SK-N-MC (cell line): ENCODE results near the gene KLRC1.
"Not testable (repeated sequence)": the region's sequence is repeated elsewhere in the genome, so short reads cannot be mapped to it uniquely, and the experiment has no call there.

Experiments
- DNase-seq: peaks from one replicate; pipeline ENCODE4 v3.0.0-alpha.2; 2011; ENCODE audit warnings: low read depth, low spot score
- H3K27ac ChIP-seq: fragments of 200-600 bp; sonication (generic); 2 replicates; pipeline ENCODE4 v1.5.1; 2016; ENCODE audit warnings: mixed run types
- H3K36me3 ChIP-seq: fragments of 200-600 bp; sonication (generic); 2 replicates; pipeline ENCODE4 v1.6.1; 2017; ENCODE audit warnings: antibody characterized with exemption, low read length, mixed read lengths; ENCODE audit not compliant: insufficient read depth
- H3K4me3 ChIP-seq: fragments of 200-600 bp; sonication (generic); 2 replicates; pipeline ENCODE4 v1.5.1; 2016
- H3K9ac ChIP-seq: fragments of 200-600 bp; sonication (generic); 2 replicates; pipeline ENCODE4 v1.8.0; 2017; ENCODE audit warnings: mixed run types, mixed read lengths; ENCODE audit not compliant: insufficient read length
- H3K9me3 ChIP-seq: fragments of 200-600 bp; sonication (generic); 2 replicates; pipeline ENCODE4 v1.6.1; 2017; ENCODE audit warnings: low read depth, mild to moderate bottlenecking, antibody characterized with exemption, low read length, moderate library complexity, mixed read lengths
- EZH2 ChIP-seq: fragments of 200-600 bp; sonication (generic); IDR thresholded peaks from one replicate; pipeline ENCODE4 v1.6.1; 2017; ENCODE audit warnings: antibody characterized with exemption
- FOXP2 ChIP-seq: optimal IDR thresholded peaks from 2 replicates; pipeline ENCODE3; 2011; ENCODE audit warnings: mild to moderate bottlenecking, moderate library complexity; ENCODE audit not compliant: insufficient read depth; ENCODE audit errors: extremely low read length, control extremely low read depth
- POLR2AphosphoS5 ChIP-seq: IDR thresholded peaks from 2 replicates; pipeline ENCODE4 v1.6.1; 2012; ENCODE audit warnings: mild to moderate bottlenecking, low read depth, low read length, borderline replicate concordance

The KLRC1 gene

DNA sequence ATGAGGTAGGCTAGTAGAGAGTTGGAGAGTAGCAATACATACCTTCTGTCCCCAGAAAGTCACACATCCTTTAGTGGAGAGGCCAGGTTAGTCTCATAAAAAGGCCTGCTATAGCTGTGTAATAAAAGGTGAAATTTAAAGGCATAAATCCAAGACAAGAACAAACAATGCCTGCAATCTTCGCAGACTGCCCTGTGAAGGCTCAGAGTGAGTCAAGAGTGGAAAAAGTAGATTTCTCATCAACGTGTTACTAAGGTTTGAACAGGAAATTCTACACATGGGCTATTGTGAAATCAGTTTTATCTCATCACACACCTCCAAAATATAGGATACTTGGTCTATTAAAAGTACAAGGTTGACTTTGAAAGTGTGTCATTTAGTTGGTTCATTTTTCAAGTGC lies at the start of gene KLRC1:
KLRC1 (minus strand) TSS at position 222 of the 400 bp plus-strand sequence. CDS start 2,221 bp downstream, outside the sequence.
- no peak for DNase-seq
- H3K9ac ChIP-seq, result no peak within 1 kb of the TSS
- H3K27ac ChIP-seq, result no peak within 1 kb of the TSS
- no peaks in the 10 kb centered on the region for H3K36me3 ChIP-seq
- no peak within 1 kb of the TSS for H3K4me3 ChIP-seq
- no peaks in the 10 kb centered on the region for H3K9me3 ChIP-seq
- TF ChIP-seq FOXP2, result no peak
- no peak for TF ChIP-seq EZH2
- TF ChIP-seq POLR2AphosphoS5, result no peak

DNA sequence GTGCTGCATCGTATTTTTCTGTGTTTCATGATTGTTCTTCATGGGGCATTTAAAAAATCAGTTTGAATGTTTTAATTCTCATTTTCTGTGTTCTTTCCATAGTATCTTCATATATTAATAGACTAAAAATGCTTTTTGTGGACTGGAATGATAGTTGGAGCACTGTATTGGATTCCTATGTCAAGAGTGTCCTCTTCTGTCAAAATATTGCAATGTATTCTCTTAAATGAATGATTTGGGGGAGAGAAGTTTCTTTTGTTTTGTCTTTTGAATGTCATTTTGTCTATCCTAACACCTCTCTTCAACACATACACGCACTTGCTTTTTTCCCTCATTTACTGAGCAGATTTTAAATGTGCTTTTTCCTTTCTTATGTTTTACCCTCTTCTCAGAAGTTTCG lies 47.9 kb upstream of the KLRC1 start:
- DNase-seq, result no peak
- Histone ChIP-seq H3K4me3 (no peak overlapping the region), H3K9ac (no peak overlapping the region), H3K27ac (no peak overlapping the region), H3K9me3 (no peaks in the 10 kb centered on the region), H3K36me3 (no peaks in the 10 kb centered on the region)
- TF ChIP-seq POLR2AphosphoS5, result no peak
- TF ChIP-seq EZH2, result no peak
- no peak for TF ChIP-seq FOXP2

DNA sequence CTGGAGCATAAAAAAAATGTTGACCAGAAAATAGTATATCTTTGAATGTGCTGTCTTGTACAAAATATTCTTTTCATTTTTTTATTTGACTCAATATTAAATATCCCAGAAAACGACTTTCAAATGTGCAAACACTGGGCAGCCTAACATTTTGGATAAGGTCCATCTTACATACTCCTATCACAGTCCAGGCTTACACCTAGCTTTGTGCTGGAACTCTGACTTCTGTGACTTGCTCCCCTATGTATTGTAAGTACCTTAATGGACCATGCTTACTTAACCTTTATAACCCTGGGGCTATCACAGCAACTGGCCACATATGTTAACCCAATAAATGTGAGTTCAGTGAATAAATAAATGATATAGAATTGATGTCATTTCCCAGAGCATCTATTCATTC lies 44.9 kb upstream of the KLRC1 start:
- H3K27ac ChIP-seq, result no peak overlapping the region
- no peaks in the 10 kb centered on the region for H3K36me3 ChIP-seq
- DNase-seq, result no peak
- no peak for TF ChIP-seq EZH2
- TF ChIP-seq FOXP2, result no peak
- TF ChIP-seq POLR2AphosphoS5, result no peak
- H3K9me3 ChIP-seq, result no peaks in the 10 kb centered on the region
- H3K9ac ChIP-seq, result no peak overlapping the region
- H3K4me3 ChIP-seq, result no peak overlapping the region

DNA sequence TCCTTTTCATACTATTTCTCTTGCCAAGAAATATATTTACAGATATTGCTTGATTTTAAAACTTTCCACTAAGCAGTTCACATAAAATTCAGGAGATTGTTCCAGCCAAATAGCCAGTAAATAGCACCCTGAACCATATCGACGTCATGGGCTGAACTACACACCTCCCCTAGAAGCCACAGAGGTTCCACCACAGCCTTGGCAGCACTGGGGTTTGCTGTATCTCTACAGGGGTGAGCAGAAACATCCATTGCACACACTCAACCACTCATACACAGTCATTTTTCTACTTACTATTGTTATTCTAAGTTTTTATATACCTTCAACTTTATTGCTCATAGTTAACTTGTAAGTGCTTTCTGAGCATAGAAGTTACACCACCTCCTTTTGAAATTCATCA lies 44.4 kb upstream of the KLRC1 start:
- Histone ChIP-seq H3K9me3 (no peaks in the 10 kb centered on the region), H3K4me3 (no peak overlapping the region), H3K36me3 (no peaks in the 10 kb centered on the region), H3K27ac (no peak overlapping the region), H3K9ac (no peak overlapping the region)
- TF ChIP-seq EZH2 (no peak), POLR2AphosphoS5 (no peak), FOXP2 (no peak)
- DNase-seq, result no peak

DNA sequence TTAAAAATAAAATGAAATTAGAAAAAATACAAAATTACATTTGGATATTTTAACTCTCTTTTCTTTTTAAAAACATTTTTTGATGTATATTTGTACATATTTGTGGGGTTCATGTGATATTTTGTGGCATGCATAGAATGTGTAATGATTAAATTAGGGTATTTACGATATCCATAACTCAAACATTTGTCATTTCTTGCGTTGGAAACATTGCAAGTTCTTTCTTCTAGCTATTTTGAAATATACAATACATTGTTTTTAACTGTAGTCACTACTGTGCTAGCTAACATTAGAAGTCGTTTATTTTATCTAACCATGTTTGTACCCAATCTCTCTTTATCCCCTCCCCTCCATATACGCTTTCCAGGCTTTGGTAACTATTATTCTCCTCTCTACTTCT lies 38.6 kb upstream of the KLRC1 start:
- Histone ChIP-seq H3K36me3 (no peaks in the 10 kb centered on the region), H3K9ac (no peak overlapping the region), H3K9me3 (no peaks in the 10 kb centered on the region), H3K4me3 (no peak overlapping the region), H3K27ac (no peak overlapping the region)
- DNase-seq, result no peak
- no peak for TF ChIP-seq EZH2
- TF ChIP-seq POLR2AphosphoS5, result no peak
- no peak for TF ChIP-seq FOXP2

DNA sequence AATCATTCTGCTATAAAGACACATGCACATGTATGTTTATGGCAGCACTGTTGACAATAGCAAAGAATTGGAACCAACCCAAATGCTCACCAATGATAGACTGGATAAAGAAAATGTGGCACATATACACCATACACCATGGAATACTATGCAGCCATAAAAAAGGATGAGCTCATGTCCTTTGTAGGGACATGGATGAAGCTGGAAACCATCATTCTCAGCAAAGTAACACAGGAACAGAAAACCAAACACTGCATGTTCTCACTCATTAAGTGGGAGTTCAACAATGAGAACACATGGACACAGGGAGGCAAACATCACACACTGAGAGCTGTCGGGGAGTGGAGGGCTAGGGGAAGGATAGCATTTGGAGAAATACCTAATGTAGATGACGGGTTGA lies 34.2 kb upstream of the KLRC1 start:
- not testable (repeated sequence) for H3K9me3 ChIP-seq, H3K27ac ChIP-seq, H3K36me3 ChIP-seq, H3K4me3 ChIP-seq, H3K9ac ChIP-seq, DNase-seq

DNA sequence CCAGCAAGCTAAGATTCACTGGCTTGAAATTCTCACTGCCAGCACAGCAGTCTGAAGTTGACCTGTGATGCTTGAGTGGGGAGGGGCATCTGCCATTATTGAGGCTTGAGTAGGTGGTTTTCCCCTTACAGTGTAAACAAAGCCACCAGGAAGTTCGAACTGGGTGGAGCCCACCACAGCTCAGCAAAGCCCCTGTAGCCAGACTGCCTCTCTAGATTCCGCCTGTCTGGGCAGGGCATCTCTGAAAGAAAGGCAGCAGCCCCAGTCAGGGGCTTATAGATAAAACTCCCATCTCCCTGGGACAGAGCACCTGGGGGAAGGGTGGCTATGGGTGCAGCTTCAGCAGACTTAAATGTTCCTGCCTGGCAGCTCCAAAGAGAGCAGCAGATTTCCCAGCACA lies 28.7 kb upstream of the KLRC1 start:
- not testable (repeated sequence) for H3K9ac ChIP-seq, DNase-seq, H3K9me3 ChIP-seq, H3K4me3 ChIP-seq, H3K27ac ChIP-seq, H3K36me3 ChIP-seq

DNA sequence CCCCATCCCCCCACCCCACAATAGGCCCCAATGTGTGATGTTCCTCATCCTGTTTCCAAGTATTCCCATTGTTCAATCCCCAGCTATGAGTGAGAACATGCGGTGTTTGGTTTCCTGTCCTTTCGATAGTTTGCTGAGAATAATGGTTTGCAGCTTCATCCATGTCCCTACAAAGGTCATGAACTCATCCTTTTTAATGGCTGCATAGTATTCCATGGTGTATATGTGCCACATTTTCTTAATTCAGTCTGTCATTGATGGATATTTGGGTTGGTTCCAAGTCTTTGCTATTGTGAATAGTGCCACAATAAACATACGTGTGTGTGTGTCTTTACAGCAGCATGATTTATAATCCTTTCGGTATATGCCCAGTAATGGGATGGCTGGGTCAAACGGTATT lies 19.6 kb upstream of the KLRC1 start:
- not testable (repeated sequence) for H3K36me3 ChIP-seq, H3K9me3 ChIP-seq, H3K9ac ChIP-seq, H3K27ac ChIP-seq, DNase-seq, H3K4me3 ChIP-seq

DNA sequence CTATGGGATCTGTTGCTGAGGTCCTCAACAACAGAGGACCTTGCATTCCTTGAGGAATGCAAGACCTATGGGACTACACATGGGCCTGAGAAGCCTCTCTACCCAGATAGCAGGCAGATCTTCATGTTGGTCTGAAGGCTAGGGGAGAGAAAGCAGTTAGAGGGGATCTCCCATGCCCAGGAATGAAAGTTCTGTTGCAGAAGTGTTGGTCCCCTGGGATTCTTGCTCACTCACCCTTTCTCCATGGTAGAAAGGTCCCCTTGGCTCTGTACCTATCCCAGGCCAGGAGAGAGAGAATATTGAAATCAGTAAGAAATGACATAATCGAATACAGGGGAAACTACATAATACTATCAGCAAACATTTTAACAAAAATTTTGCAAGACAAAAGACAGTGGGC lies 16.5 kb upstream of the KLRC1 start:
- no peak for DNase-seq
- Histone ChIP-seq H3K9ac (no peak overlapping the region), H3K9me3 (no peaks in the 10 kb centered on the region), H3K27ac (no peak overlapping the region), H3K36me3 (no peaks in the 10 kb centered on the region), H3K4me3 (no peak overlapping the region)
- no peak for TF ChIP-seq FOXP2
- no peak for TF ChIP-seq EZH2
- TF ChIP-seq POLR2AphosphoS5, result no peak

DNA sequence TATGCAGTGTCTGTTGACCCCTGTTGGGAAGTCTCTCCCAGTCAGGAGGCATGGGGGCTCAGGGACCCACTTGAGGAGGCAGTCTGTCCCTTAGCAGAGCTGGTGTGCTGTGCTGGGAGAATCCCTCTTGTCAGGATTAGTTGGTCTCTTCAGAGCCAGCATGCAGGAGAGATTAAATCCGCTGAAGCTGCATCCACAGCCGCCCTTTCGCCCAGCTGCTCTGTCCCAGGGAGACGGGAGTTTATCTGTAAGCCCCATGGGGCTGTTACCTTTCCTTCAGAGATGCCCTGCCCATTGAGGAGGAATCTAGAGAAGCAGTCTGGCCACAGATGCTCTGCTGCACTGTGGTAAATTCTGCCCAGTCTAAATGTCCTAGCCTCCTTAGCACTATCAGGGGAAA lies 13.1 kb upstream of the KLRC1 start:
- TF ChIP-seq POLR2AphosphoS5, result no peak
- no peak for TF ChIP-seq FOXP2
- no peak for TF ChIP-seq EZH2
- DNase-seq, result no peak
- H3K36me3 ChIP-seq, result no peaks in the 10 kb centered on the region
- no peak overlapping the region for H3K9ac ChIP-seq
- no peaks in the 10 kb centered on the region for H3K9me3 ChIP-seq
- no peak overlapping the region for H3K4me3 ChIP-seq
- H3K27ac ChIP-seq, result no peak overlapping the region
